CD8-positive, alpha-beta memory T cell (primary cell): Measurements from ENCODE around the gene PPM1K. TPM values are rescaled to one million over a fixed set of nuclear protein-coding genes. Genes with fewer than 3 reads are reported as not detected.
"Not testable (repeated sequence)": the region's sequence is repeated elsewhere in the genome, so short reads cannot be mapped to it uniquely, and the experiment has no call there.

ENCODE experiments used
- CTCF ChIA-PET: fragments of 350-600 bp; sonication (Branson Sonifier 250); formaldehyde crosslinking; loops from one replicate; lab custom pipeline; 2021; ENCODE audit warnings: antibody characterized with exemption; lab: Charles Lee
- POLR2A ChIA-PET: fragments of 350-600 bp; sonication (Branson Sonifier 250); formaldehyde crosslinking; loops from one replicate; lab custom pipeline; 2021; ENCODE audit warnings: antibody characterized with exemption; lab: Charles Lee
- DNase-seq, 5 donors: peaks; one replicate each; pipeline versions ENCODE4 v3.0.0 to v3.0.0-alpha.2; 2020 to 2022; ENCODE audit warnings: mixed read lengths in 1 of 5
- H3K27ac ChIP-seq: one replicate; pipeline ENCODE4 v1.7.0; 2013; ENCODE audit warnings: low read depth, mild to moderate bottlenecking, low read length, moderate library complexity
- H3K27me3 ChIP-seq: 2 replicates; pipeline ENCODE4 v1.7.0; 2013; ENCODE audit warnings: low read length, mild to moderate bottlenecking; ENCODE audit not compliant: insufficient read depth, poor library complexity, severe bottlenecking
- H3K36me3 ChIP-seq: 2 replicates; pipeline ENCODE4 v1.7.0; 2013; ENCODE audit warnings: mild to moderate bottlenecking, low read length, moderate library complexity; ENCODE audit not compliant: insufficient read depth
- H3K4me1 ChIP-seq: 2 replicates; pipeline ENCODE4 v1.7.0; 2013; ENCODE audit warnings: mild to moderate bottlenecking, low read length, moderate library complexity; ENCODE audit not compliant: insufficient read depth
- H3K4me3 ChIP-seq: 2 replicates; pipeline ENCODE4 v1.7.0; 2013; ENCODE audit warnings: mild to moderate bottlenecking, low read length
- H3K9me3 ChIP-seq: 2 replicates; pipeline ENCODE4 v1.7.0; 2013; ENCODE audit warnings: mild to moderate bottlenecking, low read length
- H3K27ac Mint-ChIP-seq, 8 donors: one replicate each; pipeline ENCODE4 v1.8.0; 2020 to 2021; ENCODE audit warnings: mixed read lengths in 8 of 8, mild to moderate bottlenecking in 6 of 8, inconsistent platforms in 3 of 8, moderate library complexity in 3 of 8
- H3K27me3 Mint-ChIP-seq, 2 donors: one replicate each; pipeline ENCODE4 v1.8.0; 2020 to 2021; ENCODE audit warnings: mixed read lengths in 2 of 2, mild to moderate bottlenecking in 1 of 2, moderate library complexity in 1 of 2
- H3K36me3 Mint-ChIP-seq, 3 donors: one replicate each; pipeline ENCODE4 v1.8.0; 2020 to 2021; ENCODE audit warnings: mixed read lengths in 3 of 3, inconsistent platforms in 1 of 3, mild to moderate bottlenecking in 1 of 3
- H3K4me1 Mint-ChIP-seq, 3 donors: one replicate each; pipeline ENCODE4 v1.8.0; 2020 to 2021; ENCODE audit warnings: mixed read lengths in 3 of 3, inconsistent platforms in 1 of 3, mild to moderate bottlenecking in 1 of 3
- H3K4me3 Mint-ChIP-seq, 7 donors: one replicate each; pipeline ENCODE4 v1.8.0; 2020 to 2021; ENCODE audit warnings: mixed read lengths in 7 of 7, mild to moderate bottlenecking in 6 of 7, moderate library complexity in 4 of 7, inconsistent platforms in 2 of 7
- H3K9me3 Mint-ChIP-seq, 5 donors: one replicate each; pipeline ENCODE4 v1.8.0; 2020 to 2022; ENCODE audit warnings: mixed read lengths in 5 of 5, mild to moderate bottlenecking in 3 of 5, moderate library complexity in 2 of 5, inconsistent platforms in 1 of 5
- polyA plus RNA-seq: library from polyadenylated mRNA; unstranded; fragments of 300-500 nt; fragmentation: Illumina TruSeq; gene quantifications from one replicate; pipeline ENCODE4 v1.2.3, GENCODE V29; 2021
- total RNA-seq, 2 experiments: library from RNA; stranded (reverse); gene quantifications; one replicate each; pipeline ENCODE4 v1.2.3, GENCODE V29; 2021

Gene PPM1K
- total and polyA plus RNA-seq, 3 experiments from 2014 or later = 38.2 to 81.9 (median 44.3) TPM

GRCh38 chr4:88313088-88313624 lies 28.8 kb upstream of the PPM1K start:
- Mint-ChIP-seq H3K9me3 (peaks cover 8 to 14% (median 11%) of the 10 kb centered on the region in 5 donors), H3K36me3 (peaks cover 0 to 16% (median 0%) of the 10 kb centered on the region in 3 donors), H3K27me3 (peaks cover 7 to 16% of the 10 kb centered on the region in 2 donors)
- DNase-seq, CTCF ChIA-PET, H3K27ac Mint-ChIP-seq, H3K4me3 ChIP-seq, POLR2A ChIA-PET, H3K4me1 ChIP-seq, H3K27me3 ChIP-seq, H3K36me3 ChIP-seq, H3K4me1 Mint-ChIP-seq, H3K9me3 ChIP-seq, H3K4me3 Mint-ChIP-seq, H3K27ac ChIP-seq: not testable (repeated sequence)

- POLR2A ChIA-PET = no interaction called here
- Mint-ChIP-seq H3K4me3 (no peak overlapping the region), H3K36me3 (peaks cover 0 to 7% (median 0%) of the 10 kb centered on the region in 3 donors), H3K4me1 (no peaks in the 10 kb centered on the region), H3K27me3 (peaks cover 9 to 21% of the 10 kb centered on the region in 2 donors), H3K9me3 (peaks cover 8 to 12% (median 11%) of the 10 kb centered on the region in 5 donors), H3K27ac (peak overlapping the region in 1 of 8 donors; percentile 16)
- CTCF ChIA-PET = no interaction called here
- H3K36me3 ChIP-seq = no peaks in the 10 kb centered on the region
- no peaks in the 10 kb centered on the region for H3K4me1 ChIP-seq
- H3K27ac ChIP-seq = no peak overlapping the region
- no peaks in the 10 kb centered on the region for H3K9me3 ChIP-seq
- no peak overlapping the region for H3K4me3 ChIP-seq
- no peak for DNase-seq
- no peaks in the 10 kb centered on the region for H3K27me3 ChIP-seq
Observed at GRCh38 chr4:88308587-88308986, 24.2 kb upstream of the PPM1K start.

- Mint-ChIP-seq H3K27me3 (peaks cover 4% of the 10 kb centered on the region in 2 donors), H3K9me3 (no peaks in the 10 kb centered on the region), H3K27ac (no peak overlapping the region), H3K4me1 (no peaks in the 10 kb centered on the region), H3K4me3 (no peak overlapping the region), H3K36me3 (no peaks in the 10 kb centered on the region)
- H3K27me3 ChIP-seq = no peaks in the 10 kb centered on the region
- H3K27ac ChIP-seq = no peak overlapping the region
- no peak for DNase-seq
- CTCF ChIA-PET = interaction anchor here (1.8 kb wide), 1 partner anchor 13 kb away, joined by 8 read pairs; the partner anchor contains the start of gene PPM1K
- H3K36me3 ChIP-seq = no peaks in the 10 kb centered on the region
- no peaks in the 10 kb centered on the region for H3K4me1 ChIP-seq
- no peaks in the 10 kb centered on the region for H3K9me3 ChIP-seq
- no peak overlapping the region for H3K4me3 ChIP-seq
- POLR2A ChIA-PET = interaction anchor here (0.5 kb wide), 1 partner anchor 14 kb away, joined by 5 read pairs; the partner anchor contains the start of gene PPM1K
Observed at GRCh38 chr4:88297725-88298454, 13.5 kb upstream of the PPM1K start.

DNA sequence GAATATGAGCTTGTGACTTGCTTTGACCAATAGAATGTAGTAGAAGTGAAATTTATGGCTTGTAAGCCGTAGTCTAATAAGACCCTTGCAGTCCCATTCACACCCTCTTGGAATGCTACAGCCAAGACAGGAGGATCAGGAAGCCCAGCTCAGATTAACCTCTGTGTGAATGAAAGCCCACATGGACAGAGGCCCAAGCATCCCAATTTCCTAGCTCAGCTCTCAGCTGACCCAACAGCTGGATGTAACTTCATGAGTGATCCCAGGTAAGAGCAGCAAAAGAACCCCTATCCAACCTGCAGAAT lies 12.8 kb upstream of the PPM1K start:
- no peak overlapping the region for H3K4me3 Mint-ChIP-seq
- no peaks in the 10 kb centered on the region for H3K9me3 Mint-ChIP-seq
- Histone ChIP-seq H3K27me3 (no peaks in the 10 kb centered on the region), H3K27ac (no peak overlapping the region), H3K36me3 (no peaks in the 10 kb centered on the region), H3K4me1 (no peaks in the 10 kb centered on the region), H3K9me3 (no peaks in the 10 kb centered on the region), H3K4me3 (no peak overlapping the region)
- no peak for DNase-seq
- peak overlapping the region in 1 of 8 donors; percentile 16 for H3K27ac Mint-ChIP-seq
- no peaks in the 10 kb centered on the region for H3K36me3 Mint-ChIP-seq
- POLR2A ChIA-PET = no interaction called here
- peaks cover 0 to 2% of the 10 kb centered on the region in 2 donors for H3K27me3 Mint-ChIP-seq
- no peaks in the 10 kb centered on the region for H3K4me1 Mint-ChIP-seq
- CTCF ChIA-PET = interaction anchor here (1.8 kb wide), 1 partner anchor 13 kb away, joined by 8 read pairs; the partner anchor contains the start of gene PPM1K

GRCh38 chr4:88296413-88297211 lies 12.3 kb upstream of the PPM1K start:
- Histone ChIP-seq H3K36me3 (no peaks in the 10 kb centered on the region), H3K27ac (no peak overlapping the region), H3K9me3 (no peaks in the 10 kb centered on the region), H3K4me1 (no peaks in the 10 kb centered on the region), H3K4me3 (no peak overlapping the region), H3K27me3 (no peaks in the 10 kb centered on the region)
- Mint-ChIP-seq H3K4me1 (no peaks in the 10 kb centered on the region), H3K4me3 (no peak overlapping the region), H3K27ac (peak overlapping the region in 1 of 8 donors; percentile 16), H3K9me3 (no peaks in the 10 kb centered on the region), H3K27me3 (peaks cover 0 to 2% of the 10 kb centered on the region in 2 donors), H3K36me3 (no peaks in the 10 kb centered on the region)
- CTCF ChIA-PET = interaction anchor here (1.8 kb wide), 1 partner anchor 12 kb away, joined by 8 read pairs; the partner anchor contains the start of gene PPM1K
- DNase-seq = no peak
- POLR2A ChIA-PET = no interaction called here

DNA sequence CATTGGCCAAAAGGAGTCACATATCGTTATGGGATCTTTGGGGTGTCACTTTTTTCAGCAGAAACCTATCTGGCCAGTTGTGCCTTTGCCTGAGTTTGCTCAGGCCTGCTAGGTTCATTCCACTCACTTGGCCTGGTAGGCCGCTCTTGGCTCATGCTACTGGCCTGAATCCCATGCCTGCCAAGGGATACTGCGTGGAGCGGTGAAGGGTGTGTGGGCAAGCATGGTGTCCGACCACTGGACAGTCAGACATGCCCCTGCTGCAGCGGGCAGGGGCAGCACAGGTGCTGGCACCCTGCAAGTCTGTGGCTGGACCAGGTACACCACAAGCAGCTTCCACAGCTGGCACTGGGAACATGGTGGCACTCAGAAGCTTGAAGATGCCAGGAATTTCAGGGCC lies 11.3 kb upstream of the PPM1K start:
- H3K36me3 Mint-ChIP-seq = no peaks in the 10 kb centered on the region
- no peak overlapping the region for H3K4me3 ChIP-seq
- H3K27ac ChIP-seq = no peak overlapping the region
- H3K27ac Mint-ChIP-seq = no peak overlapping the region
- ChIA-PET POLR2A (interaction anchor here (0.7 kb wide), 1 partner anchor 10 kb away, joined by 5 read pairs; no protein-coding TSS in a partner anchor), CTCF (no interaction called here)
- no peaks in the 10 kb centered on the region for H3K4me1 Mint-ChIP-seq
- no peaks in the 10 kb centered on the region for H3K27me3 Mint-ChIP-seq
- H3K36me3 ChIP-seq = no peaks in the 10 kb centered on the region
- H3K4me3 Mint-ChIP-seq = no peak overlapping the region
- no peaks in the 10 kb centered on the region for H3K27me3 ChIP-seq
- no peak for DNase-seq
- no peaks in the 10 kb centered on the region for H3K9me3 ChIP-seq
- no peaks in the 10 kb centered on the region for H3K4me1 ChIP-seq
- H3K9me3 Mint-ChIP-seq = no peaks in the 10 kb centered on the region

- POLR2A ChIA-PET = no interaction called here
- H3K27ac ChIP-seq = no peak overlapping the region
- no peaks in the 10 kb centered on the region for H3K9me3 Mint-ChIP-seq
- no peak overlapping the region for H3K4me3 Mint-ChIP-seq
- H3K27ac Mint-ChIP-seq = no peak overlapping the region
- H3K9me3 ChIP-seq = no peaks in the 10 kb centered on the region
- peaks cover 0 to 2% (median 0%) of the 10 kb centered on the region in 3 donors for H3K4me1 Mint-ChIP-seq
- no peak overlapping the region for H3K4me3 ChIP-seq
- CTCF ChIA-PET = no interaction called here
- H3K36me3 ChIP-seq = no peaks in the 10 kb centered on the region
- no peak for DNase-seq
- no peaks in the 10 kb centered on the region for H3K36me3 Mint-ChIP-seq
- no peaks in the 10 kb centered on the region for H3K4me1 ChIP-seq
- H3K27me3 ChIP-seq = no peaks in the 10 kb centered on the region
- no peaks in the 10 kb centered on the region for H3K27me3 Mint-ChIP-seq
Observed at GRCh38 chr4:88291003-88291402, 6.6 kb upstream of the PPM1K start.
